Midbrain (tissue), 1 donor: Measurements from ENCODE around the gene SYT1.
"Not testable (repeated sequence)": the region's sequence is repeated elsewhere in the genome, so short reads cannot be mapped to it uniquely, and the experiment has no call there.

Experiments used
- DNase-seq: peaks from one replicate; lab custom pipeline; 2025; lab: John Stamatoyannopoulos, UW

Gene SYT1

GRCh38 chr12:78966926-78967325, 102.4 kb downstream of the SYT1 start:
- no peak for DNase-seq

DNA sequence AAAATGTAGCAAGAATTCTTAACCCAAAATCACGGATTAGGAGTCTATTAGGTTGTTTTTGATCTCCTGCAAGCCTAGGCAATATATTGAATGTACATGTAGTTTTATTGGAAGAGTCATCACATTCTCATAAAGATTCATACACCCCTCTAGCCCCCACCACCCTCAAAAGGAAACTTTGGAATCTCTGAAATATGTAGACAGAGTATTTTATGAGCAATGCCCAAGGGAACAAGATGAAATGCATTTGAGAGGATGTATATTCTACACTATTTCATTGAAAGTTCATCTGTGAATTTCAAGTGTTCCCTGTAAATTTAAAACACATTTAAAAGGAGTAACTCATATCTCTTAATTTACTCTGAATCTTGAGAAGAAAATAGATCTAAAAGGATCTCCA, 103.7 kb downstream of the SYT1 start:
- DNase-seq = no peak

GRCh38 chr12:78970041-78970440, 105.5 kb downstream of the SYT1 start:
- DNase-seq = no peak

- DNase-seq = no peak
Observed at GRCh38 chr12:78977304-78977867, 112.8 kb downstream of the SYT1 start.

GRCh38 chr12:78994168-78994791, 129.7 kb downstream of the SYT1 start:
- DNase-seq = no peak

- no peak for DNase-seq
Observed at GRCh38 chr12:79000501-79000900, 135.9 kb downstream of the SYT1 start.

DNA sequence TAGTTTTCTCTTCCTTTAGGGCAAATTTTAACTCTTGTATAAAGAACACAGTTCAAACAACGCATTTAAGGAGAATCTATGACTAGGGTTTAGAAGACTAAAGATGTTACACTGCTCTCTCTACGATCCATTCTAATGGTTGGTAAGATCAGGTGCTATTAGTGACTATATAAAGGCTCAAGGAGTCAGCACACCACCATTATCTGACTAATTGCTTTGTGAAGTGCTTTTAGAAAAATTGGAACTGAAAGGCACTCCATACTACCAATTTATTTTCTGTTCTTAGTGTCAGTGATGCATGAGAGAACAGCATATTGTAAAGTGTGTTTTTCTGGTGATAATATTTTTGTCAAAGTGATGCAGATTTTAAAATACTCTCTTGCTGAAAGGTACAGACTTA, 136.8 kb downstream of the SYT1 start:
- no peak for DNase-seq

DNA sequence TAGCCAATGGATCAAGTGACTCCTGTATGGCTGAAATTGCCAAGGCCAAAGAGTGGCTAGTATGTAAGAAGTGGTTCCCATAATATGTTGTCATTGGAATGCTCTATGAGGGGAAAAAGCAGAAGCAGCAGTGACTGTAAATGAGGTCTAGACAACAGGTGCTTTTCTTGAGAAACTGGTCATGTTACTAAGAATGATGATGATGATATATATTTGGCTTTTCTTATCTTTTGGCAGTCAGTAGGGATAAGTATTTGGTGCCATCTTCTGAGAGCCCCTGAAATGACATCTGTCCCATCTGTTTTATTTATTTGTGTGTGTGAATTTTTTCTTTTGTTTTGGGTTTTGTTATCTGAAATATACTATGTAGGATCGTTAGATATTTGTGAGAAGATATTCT, 141.7 kb downstream of the SYT1 start:
- DNase-seq = no peak

DNA sequence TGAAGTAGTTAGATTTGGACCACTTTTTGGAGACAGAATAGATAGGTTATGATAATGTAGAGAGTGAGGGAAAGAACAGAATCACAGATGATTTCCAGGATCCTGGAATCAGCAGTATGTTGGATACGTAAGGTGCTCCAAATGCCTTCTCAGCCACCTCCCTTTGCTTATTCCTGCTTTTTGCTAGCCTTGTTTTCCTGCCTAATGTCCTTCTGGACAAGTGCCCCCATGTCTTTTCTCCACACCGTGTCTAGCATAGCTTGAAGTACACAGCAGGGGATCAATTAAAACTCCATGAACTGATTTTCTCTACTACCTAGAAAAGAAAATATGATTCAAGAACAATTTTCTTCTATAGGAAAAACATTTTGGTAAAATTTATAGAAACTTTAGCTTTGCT, 144.0 kb downstream of the SYT1 start:
- DNase-seq = no peak

DNA sequence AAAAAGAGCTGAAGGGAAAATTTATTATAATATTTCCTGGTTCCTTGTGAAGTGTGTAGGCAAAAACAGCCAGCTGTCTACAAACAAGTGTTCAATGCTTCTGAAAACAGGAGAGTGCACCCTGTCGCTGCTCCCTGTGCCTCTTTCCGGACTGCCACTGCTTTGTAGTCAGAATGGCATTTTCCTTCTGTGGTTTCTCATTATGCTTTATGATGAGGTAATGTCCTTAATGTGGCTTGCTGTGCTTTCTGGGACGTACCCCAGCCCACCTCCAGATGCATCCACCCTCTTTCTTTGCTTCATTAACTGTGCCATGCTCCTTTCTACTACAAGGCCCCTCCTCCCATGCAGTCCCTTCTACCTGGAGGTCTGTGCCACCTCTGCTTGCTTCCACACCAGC, 148.1 kb downstream of the SYT1 start:
- DNase-seq = no peak

DNA sequence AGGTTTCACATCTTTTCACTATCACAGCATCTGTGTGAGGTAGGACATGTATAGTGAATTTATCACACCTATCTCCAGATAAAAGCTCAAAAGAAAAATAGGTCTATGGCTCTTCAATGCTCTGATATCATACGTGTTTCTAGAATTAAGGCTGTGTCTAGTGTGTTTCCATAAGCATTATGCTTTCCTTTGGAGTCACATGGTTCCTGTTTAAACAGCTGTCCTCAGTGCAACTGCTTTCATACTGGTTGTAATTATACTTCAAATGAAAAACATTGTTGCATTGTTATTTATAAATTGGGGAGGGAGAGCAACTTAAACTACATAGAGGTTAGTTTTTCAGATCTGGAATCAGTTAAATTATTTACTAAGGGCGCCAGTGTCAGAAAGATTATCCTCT, 151.6 kb downstream of the SYT1 start:
- no peak for DNase-seq

DNA sequence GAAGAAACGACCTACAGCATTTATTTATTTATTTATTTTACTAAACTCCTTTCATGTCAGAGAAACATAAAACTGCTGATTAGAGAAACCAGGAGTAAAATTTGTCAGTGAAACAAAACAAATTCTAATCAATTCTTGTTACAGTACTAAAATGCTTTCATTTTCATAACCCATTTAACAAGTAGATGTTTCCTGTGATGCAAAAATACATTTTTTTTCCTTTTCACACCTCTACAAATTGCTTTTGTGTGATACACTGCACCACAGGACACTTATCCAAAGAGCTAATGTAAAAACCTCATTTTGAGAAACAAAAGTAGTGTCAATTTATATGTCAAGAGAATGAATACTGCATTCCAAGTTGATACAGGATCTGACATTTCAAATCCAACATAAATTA, 155.1 kb downstream of the SYT1 start:
- DNase-seq = no peak

DNA sequence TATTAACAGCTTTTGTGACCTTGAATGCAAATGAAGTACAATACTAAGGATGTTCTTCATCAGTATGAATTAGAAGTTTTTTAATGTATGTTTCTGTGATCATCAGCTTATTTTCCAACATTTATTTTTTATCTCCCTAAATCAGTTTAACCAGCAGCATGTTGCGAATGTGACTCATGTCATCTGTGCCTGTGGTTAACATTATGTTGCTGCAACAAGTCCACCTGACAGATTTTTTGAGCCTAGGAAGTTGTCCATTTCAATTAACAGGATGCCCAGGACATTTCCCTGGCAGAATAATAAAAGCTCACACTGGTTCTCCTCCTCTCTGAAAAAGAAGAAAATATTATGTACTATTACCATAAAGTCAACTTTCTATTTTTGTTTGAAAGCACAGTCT, 155.5 kb downstream of the SYT1 start:
- DNase-seq = no peak

DNA sequence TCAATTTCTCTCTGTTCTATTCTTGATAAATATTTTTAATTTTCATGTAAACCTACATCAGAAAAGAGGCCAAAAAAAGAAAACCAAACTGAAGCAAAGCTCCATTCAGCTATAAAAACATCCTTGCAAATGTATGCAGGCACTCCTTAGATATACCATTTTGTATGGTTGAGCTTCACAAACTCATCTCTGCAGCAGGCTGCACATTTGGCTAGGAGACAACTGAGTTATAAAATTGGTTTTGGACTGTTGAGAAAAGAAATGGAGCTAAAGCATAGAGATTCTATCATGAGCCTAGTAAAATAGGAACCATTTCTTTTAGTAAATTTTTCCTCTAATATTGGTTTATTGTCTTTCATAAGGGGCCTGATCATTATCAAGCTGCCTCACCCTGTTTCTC, 156.4 kb downstream of the SYT1 start:
- no peak for DNase-seq

DNA sequence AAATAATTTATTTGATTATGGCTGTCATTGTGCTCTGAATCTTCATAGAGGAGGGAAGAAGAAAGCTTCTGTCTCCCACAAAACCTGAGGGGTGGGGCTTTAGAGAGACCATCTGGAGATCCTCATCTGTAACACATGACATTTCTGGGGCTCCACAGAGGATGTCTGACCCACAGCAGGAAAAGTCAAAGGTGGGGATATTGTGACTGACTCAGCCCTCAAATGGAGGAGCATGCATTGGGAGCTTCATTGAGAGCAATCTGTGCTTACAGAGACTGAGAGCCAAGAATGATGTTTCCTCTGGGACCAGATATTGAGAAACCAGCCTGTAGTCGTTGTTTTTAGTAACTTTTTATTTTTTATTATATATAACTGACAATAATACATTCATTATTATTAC, 158.7 kb downstream of the SYT1 start:
- DNase-seq = no peak

DNA sequence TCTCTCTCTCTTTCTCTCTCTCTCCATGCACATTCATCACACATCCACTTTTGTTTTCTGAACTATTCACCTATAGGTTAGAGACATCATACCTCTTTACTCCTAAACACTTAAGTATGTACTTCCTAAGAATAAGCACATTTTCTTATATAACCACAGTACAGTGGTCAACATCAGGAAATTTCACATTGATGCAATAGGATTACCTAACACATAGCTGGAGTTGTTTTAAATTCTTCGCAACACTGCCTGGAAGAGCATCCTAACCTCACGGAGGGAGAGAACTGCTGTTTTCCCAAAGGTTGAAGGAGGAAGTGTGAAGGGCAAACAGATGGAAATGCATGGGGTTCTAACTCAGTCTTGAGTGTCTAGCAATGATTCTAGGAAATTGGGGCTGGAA, 159.2 kb downstream of the SYT1 start:
- DNase-seq = no peak

DNA sequence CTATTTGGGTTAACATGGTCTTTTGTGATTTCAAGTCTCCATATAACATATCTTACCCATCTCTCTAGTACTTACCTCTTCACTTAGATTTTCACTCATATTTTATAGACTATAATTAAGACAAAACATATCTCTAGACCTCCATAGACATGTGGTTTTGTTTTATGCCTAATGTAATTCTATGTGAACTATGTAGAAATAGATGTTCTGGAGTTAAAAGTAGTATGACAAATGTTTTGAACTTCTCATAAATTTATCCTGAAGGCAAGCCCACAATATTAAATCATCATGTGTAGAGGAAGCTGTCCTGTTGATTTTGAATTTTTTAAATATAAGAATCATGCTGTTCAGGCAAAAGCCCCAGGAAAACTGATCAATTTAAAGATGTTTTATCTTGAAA, 169.2 kb downstream of the SYT1 start:
- no peak for DNase-seq

DNA sequence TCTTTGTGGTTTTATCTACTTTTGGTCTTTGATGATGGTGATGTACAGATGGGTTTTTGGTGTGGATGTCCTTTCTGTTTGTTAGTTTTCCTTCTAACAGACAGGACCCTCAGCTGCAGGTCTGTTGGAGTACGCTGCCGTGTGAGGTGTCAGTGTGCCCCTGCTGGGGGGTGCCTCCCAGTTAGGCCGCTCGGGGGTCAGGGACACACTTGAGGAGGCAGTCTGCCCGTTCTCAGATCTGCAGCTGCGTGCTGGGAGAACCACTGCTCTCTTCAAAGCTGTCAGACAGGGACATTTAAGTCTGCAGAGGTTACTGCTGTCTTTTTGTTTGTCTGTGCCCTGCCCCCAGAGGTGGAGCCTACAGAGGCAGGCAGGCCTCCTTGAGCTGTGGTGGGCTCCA, 180.2 kb downstream of the SYT1 start:
- not testable (repeated sequence) for DNase-seq

GRCh38 chr12:79045149-79045703, 180.7 kb downstream of the SYT1 start:
- DNase-seq = not testable (repeated sequence)

DNA sequence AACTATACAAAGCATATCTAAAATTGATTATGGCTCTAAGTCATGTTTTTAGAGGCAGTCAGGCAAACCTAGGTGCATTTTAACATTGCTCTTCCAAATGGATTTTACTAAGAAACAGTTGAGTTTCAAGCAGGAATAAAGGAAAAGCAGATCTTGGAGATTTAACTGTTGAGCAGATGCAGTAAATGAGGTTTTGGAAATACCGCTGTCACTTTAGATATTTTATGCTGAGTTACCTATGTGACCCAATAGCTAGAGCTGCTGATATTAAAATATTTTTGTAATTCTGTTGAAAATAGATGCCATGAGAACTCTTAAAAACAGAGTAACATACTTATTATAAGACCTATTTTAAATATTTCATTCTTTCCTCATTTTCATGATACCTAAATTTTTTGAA, 181.4 kb downstream of the SYT1 start:
- DNase-seq = no peak

DNA sequence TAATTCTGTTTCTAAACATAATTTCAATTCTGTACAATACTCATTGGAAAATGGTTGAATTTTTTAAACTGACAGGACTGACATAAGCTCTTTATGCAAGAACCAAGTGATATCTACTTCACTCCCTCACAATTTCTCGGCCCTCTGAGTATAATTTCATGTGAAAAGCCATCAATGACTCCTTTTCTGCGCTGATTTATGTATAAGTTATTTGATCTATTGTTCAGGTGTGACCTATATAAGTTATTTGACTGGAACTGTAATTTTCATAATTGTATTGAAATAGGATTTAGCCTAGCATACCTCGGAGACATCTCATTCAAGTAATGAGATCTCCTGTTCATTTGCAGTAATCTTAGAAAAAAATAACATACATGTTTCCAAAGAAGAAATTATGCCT, 184.4 kb downstream of the SYT1 start:
- DNase-seq = no peak

GRCh38 chr12:79053394-79053793, 188.8 kb downstream of the SYT1 start:
- DNase-seq = no peak

- DNase-seq = no peak
Observed at GRCh38 chr12:79055926-79056674, 191.5 kb downstream of the SYT1 start.
